ENCODE measurements around the gene PPIL4.

GRCh38 chr6:149544646-149545257 lies 1.1 kb downstream of the PPIL4 start:
- TF ChIP-seq, protein P1, sequence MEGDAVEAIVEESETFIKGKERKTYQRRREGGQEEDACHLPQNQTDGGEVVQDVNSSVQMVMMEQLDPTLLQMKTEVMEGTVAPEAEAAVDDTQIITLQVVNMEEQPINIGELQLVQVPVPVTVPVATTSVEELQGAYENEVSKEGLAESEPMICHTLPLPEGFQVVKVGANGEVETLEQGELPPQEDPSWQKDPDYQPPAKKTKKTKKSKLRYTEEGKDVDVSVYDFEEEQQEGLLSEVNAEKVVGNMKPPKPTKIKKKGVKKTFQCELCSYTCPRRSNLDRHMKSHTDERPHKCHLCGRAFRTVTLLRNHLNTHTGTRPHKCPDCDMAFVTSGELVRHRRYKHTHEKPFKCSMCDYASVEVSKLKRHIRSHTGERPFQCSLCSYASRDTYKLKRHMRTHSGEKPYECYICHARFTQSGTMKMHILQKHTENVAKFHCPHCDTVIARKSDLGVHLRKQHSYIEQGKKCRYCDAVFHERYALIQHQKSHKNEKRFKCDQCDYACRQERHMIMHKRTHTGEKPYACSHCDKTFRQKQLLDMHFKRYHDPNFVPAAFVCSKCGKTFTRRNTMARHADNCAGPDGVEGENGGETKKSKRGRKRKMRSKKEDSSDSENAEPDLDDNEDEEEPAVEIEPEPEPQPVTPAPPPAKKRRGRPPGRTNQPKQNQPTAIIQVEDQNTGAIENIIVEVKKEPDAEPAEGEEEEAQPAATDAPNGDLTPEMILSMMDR (IDR thresholded peaks at IDR 0.05; ENCODE audit: poor library complexity), result no peak
- TF ChIP-seq EZH2 (IDR thresholded peaks at IDR 0.05; ENCODE audit: borderline replicate concordance), result no peak

Data from hepatocyte (in vitro differentiated cells).